ENCODE data around the gene SPRY4. TPM values are rescaled to one million over a fixed set of nuclear protein-coding genes. Genes with fewer than 3 reads are reported as not detected.

SPRY4 gene
- total RNA-seq, 4 donors from 2014 or later = 8.2 to 19.3 (median 15.7) TPM

GRCh38 chr5:142317173-142317572 is 7.6 kb downstream of the SPRY4 start:
- 62 to 69% methylated on average over 3 to 5 of the region's 5 CpGs for WGBS, 2 donors (ENCODE audit: low coverage in 1 of 2)
- in situ Hi-C loops (cut with MboI; ENCODE audit: low pct_ligation_motif_present in 1 of 4, low pct_unique_long_range_greater_than_20kb in 1 of 4, low sequenced_read_pairs in 3 of 4) = no loop called here
- peaks cover 15 to 49% (median 39%) of the 10 kb centered on the region in 4 donors for H3K4me1 ChIP-seq

GRCh38 chr5:142316681-142317080 is 8.1 kb downstream of the SPRY4 start:
- H3K27ac ChIP-seq = peak overlapping the region in 3 of 4 donors; percentile 2 to 90 (median 22)
- in situ Hi-C loops (cut with MboI; ENCODE audit: low pct_ligation_motif_present in 1 of 4, low pct_unique_long_range_greater_than_20kb in 1 of 4, low sequenced_read_pairs in 3 of 4) = no loop called here
- H3K36me3 ChIP-seq = no peaks in the 10 kb centered on the region

More at GRCh38 chr5:142317173-142317572, 7.6 kb downstream of the SPRY4 start:
- no peak for DNase-seq
- Histone ChIP-seq H3K9me3 (no peaks in the 10 kb centered on the region), H3K36me3 (no peaks in the 10 kb centered on the region), H3K27me3 (no peaks in the 10 kb centered on the region), H3K4me3 (no peak overlapping the region), H3K27ac (peak overlapping the region in 3 of 4 donors; percentile 2 to 90 (median 28))
- TF ChIP-seq CTCF (IDR thresholded peaks at IDR 0.05) = no peak
- no peak for TF ChIP-seq POLR2AphosphoS5 (IDR thresholded peaks at IDR 0.05)
- no peak for TF ChIP-seq EP300 (IDR thresholded peaks at IDR 0.05; ENCODE audit: low read depth)
- no peak for TF ChIP-seq POLR2A (IDR thresholded peaks at IDR 0.05)
- intact Hi-C loops (cut with DNase I; ENCODE audit: low total_unique reads) = no loop called here

GRCh38 chr5:142316051-142316450 is 8.8 kb downstream of the SPRY4 start:
- Histone ChIP-seq H3K36me3 (no peaks in the 10 kb centered on the region), H3K27ac (peak overlapping the region in 2 of 4 donors; percentile 37 to 43), H3K4me1 (peaks cover 13 to 38% (median 32%) of the 10 kb centered on the region in 4 donors), H3K9me3 (no peaks in the 10 kb centered on the region), H3K27me3 (no peaks in the 10 kb centered on the region), H3K4me3 (no peak overlapping the region)
- in situ Hi-C loops (cut with MboI; ENCODE audit: low pct_ligation_motif_present in 1 of 4, low pct_unique_long_range_greater_than_20kb in 1 of 4, low sequenced_read_pairs in 3 of 4) = no loop called here
- TF ChIP-seq POLR2A (IDR thresholded peaks at IDR 0.05) (no peak), POLR2AphosphoS5 (IDR thresholded peaks at IDR 0.05) (peak in 1 of 3 donors; percentile 17)
- no peak for DNase-seq
- 19% methylated on average over 4 of the region's 4 CpGs; no CpG with 5 or more reads in 1 of the 2 donors for WGBS, 2 donors (ENCODE audit: low coverage in 1 of 2)
- intact Hi-C loops (cut with DNase I; ENCODE audit: low total_unique reads) = no loop called here

More at GRCh38 chr5:142316681-142317080, 8.1 kb downstream of the SPRY4 start:
- intact Hi-C loops (cut with DNase I; ENCODE audit: low total_unique reads) = no loop called here
- TF ChIP-seq POLR2A (IDR thresholded peaks at IDR 0.05) = no peak
- no peak for TF ChIP-seq CTCF (IDR thresholded peaks at IDR 0.05)
- TF ChIP-seq POLR2AphosphoS5 (IDR thresholded peaks at IDR 0.05) = no peak
- TF ChIP-seq EP300 (IDR thresholded peaks at IDR 0.05; ENCODE audit: low read depth) = no peak
- no peaks in the 10 kb centered on the region for H3K9me3 ChIP-seq
- 62 to 65% methylated on average over 6 of the region's 6 CpGs for WGBS, 2 donors (ENCODE audit: low coverage in 1 of 2)
- DNase-seq = no peak
- no peak overlapping the region for H3K4me3 ChIP-seq
- peaks cover 15 to 45% (median 37%) of the 10 kb centered on the region in 4 donors for H3K4me1 ChIP-seq
- no peaks in the 10 kb centered on the region for H3K27me3 ChIP-seq

GRCh38 chr5:142315096-142315900 is 9.5 kb downstream of the SPRY4 start:
- intact Hi-C loops (cut with DNase I; ENCODE audit: low total_unique reads) = no loop called here
- H3K36me3 ChIP-seq = no peaks in the 10 kb centered on the region
- H3K9me3 ChIP-seq = no peaks in the 10 kb centered on the region
- H3K4me1 ChIP-seq = peaks cover 10 to 31% (median 24%) of the 10 kb centered on the region in 4 donors
- no peaks in the 10 kb centered on the region for H3K27me3 ChIP-seq
- no peak for TF ChIP-seq CTCF (IDR thresholded peaks at IDR 0.05)
- no peak for TF ChIP-seq EP300 (IDR thresholded peaks at IDR 0.05; ENCODE audit: low read depth)
- no peak for TF ChIP-seq POLR2A (IDR thresholded peaks at IDR 0.05)
- no peak for TF ChIP-seq POLR2AphosphoS5 (IDR thresholded peaks at IDR 0.05)
- in situ Hi-C loops (cut with MboI; ENCODE audit: low pct_ligation_motif_present in 1 of 4, low pct_unique_long_range_greater_than_20kb in 1 of 4, low sequenced_read_pairs in 3 of 4) = no loop called here
- no peak for DNase-seq
- WGBS, 2 donors (ENCODE audit: low coverage in 1 of 2) = 60 to 86% methylated on average over 2 to 6 of the region's 6 CpGs
- no peak overlapping the region for H3K4me3 ChIP-seq
- peak overlapping the region in 2 of 4 donors; percentile 37 to 43 for H3K27ac ChIP-seq
